GM21526 (cell line): ENCODE measurements around the gene OBSCN.

Experiments used
- ATAC-seq: cut with Tn5 transposase; IDR thresholded peaks from one replicate; pipeline ENCODE4 v1.9.1; 2021; ENCODE audit warnings: moderate library complexity; ENCODE audit not compliant: unreplicated experiment, low FRiP score

Gene OBSCN

GRCh38 chr1:228408869-228409805 lies 201.3 kb downstream of the OBSCN start:
- ATAC-seq: no peak

- ATAC-seq: no peak
Observed at GRCh38 chr1:228410015-228410414, 202.2 kb downstream of the OBSCN start.

- ATAC-seq: no peak
Observed at GRCh38 chr1:228410671-228411070, 202.8 kb downstream of the OBSCN start.

GRCh38 chr1:228411121-228411520 lies 203.3 kb downstream of the OBSCN start:
- no peak for ATAC-seq

- no peak for ATAC-seq
Observed at GRCh38 chr1:228411548-228412430, 203.9 kb downstream of the OBSCN start.

DNA sequence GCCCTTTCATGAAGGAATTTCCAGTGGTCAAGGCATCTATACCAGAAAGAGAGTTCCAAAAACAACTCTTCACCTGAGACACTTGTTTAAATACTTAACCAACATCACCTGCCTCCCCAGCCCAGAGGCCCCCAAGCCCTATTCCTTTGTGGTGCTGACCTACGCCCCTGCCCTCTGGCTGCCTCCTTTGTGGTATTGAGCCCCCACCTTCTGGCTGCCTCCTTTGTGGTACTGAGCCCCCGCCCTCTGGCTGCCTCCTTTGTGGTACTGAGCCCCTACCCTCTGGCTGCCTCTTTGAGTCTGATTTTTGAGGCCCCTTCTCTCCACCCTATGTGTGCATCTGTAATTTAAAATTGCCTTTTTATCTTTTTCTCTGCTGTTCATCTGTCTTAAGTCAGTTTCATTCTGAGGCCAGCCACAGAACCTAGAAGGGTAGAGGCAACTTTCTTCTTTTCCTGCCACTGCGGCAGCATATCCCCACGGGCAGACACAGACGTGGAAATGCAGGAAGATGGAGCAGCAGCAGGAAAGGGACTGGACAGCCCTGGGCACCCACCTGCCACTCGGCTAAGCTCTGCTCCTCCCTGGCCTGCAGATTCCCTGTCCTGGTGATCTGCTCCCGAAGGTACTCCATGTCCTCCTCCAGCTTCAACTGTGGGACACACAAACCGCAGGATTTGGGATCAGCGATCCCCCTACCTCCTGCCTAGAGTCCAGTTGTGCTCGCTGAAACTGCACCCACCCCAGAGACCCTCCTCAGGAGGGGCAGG lies 205.6 kb downstream of the OBSCN start:
- ATAC-seq: no peak

GRCh38 chr1:228414511-228415211 lies 206.8 kb downstream of the OBSCN start:
- ATAC-seq: no peak

- no peak for ATAC-seq
Observed at GRCh38 chr1:228415221-228415620, 207.4 kb downstream of the OBSCN start.

DNA sequence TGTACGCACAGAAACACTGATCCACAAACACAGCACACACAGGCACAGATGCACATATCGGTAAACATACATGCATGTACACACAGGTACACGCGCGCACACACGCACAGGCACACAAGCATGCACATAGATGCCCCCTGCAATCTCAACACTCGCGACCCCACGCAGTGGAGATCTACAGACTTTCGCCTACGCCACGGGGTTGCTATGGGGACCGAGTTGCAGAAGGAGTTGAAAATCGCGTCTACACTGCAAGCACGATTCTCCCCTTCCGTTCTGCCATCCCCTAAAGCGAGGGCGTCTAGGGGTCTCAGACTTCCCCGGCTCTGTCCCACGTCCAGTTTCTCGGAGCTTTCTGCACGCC lies 208.0 kb downstream of the OBSCN start:
- ATAC-seq: no peak

GRCh38 chr1:228416217-228416933 lies 208.5 kb downstream of the OBSCN start, which contains the start of gene TRIM17:
Gene TRIM17, minus strand, starts transcription at chr1:228416861. Its CDS starts 1,789 bp downstream, at chr1:228415072.
- no peak for ATAC-seq

GRCh38 chr1:228417061-228417460 lies 209.2 kb downstream of the OBSCN start:
- no peak for ATAC-seq

GRCh38 chr1:228417483-228418203 lies 209.8 kb downstream of the OBSCN start:
- ATAC-seq: no peak

- ATAC-seq: no peak
Observed at GRCh38 chr1:228420968-228421826, 213.4 kb downstream of the OBSCN start.

- ATAC-seq: no peak
Observed at GRCh38 chr1:228423404-228424053, 215.7 kb downstream of the OBSCN start.

- ATAC-seq: no peak
Observed at GRCh38 chr1:228424685-228425660, 217.1 kb downstream of the OBSCN start.

DNA sequence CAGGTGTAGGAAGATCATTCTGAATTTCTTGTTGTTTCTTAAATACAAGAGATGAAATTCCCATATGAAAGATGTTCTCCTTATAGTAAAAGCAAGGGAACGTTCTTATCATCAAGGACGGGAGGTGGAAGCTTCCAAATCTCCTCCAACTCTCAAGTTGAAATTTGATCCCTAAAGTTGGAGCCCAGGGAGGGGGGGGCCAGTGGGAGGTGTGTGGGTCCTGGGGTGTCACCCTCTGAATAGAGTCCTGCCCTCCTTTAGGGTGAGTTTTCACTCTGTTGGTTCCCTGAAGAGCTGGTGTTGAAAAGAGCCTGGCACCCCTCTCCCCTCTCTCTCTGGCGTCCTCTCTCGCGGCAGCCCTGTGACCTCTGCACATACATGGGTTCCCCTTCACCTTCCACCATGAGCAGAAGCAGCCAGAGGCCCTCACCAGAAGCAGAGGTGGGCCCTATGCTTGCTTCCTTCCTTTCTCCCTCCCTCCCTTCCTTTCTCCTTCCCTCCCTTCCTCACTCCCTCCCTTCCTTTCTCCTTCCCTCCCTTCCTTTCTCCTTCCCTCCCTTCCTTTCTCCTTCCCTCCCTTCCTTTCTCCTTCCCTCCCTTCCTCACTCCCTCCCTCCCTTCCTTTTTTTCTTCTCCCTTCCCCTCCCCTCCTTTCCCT lies 218.8 kb downstream of the OBSCN start:
- ATAC-seq: no peak
